Thyroid gland (tissue), 4 donors: ENCODE results near the gene COL13A1. TPM values are rescaled to one million over a fixed set of nuclear protein-coding genes. Genes with fewer than 3 reads are reported as not detected.

Source experiments
- DNase-seq, 2 donors: peaks; one replicate each; pipeline ENCODE4 v3.0.0-alpha.2; 2019
- H3K27ac ChIP-seq, 3 donors: fragments of 200-600 bp; sonication (generic); 1 replicate in 2 of 3; 2 replicates in 1 of 3; pipeline ENCODE4 v1.5.1; 2016 to 2019; ENCODE audit warnings: mild to moderate bottlenecking in 1 of 3, moderate library complexity in 1 of 3
- H3K27me3 ChIP-seq: fragments of 200-600 bp; sonication (generic); one replicate; pipeline ENCODE4 v1.5.1; 2019
- H3K36me3 ChIP-seq, 2 donors: fragments of 200-600 bp; sonication (generic); one replicate each; pipeline ENCODE4 v1.5.1; 2016 to 2019
- H3K4me1 ChIP-seq, 2 donors: fragments of 200-600 bp; sonication (generic); one replicate each; pipeline ENCODE4 v1.5.1; 2017 to 2019
- H3K4me3 ChIP-seq, 3 donors: fragments of 200-600 bp; sonication (generic); replicated peaks in 1 of 3; 1 replicate in 2 of 3; 2 replicates in 1 of 3; pipeline ENCODE4 v1.5.1; 2016; ENCODE audit warnings: mild to moderate bottlenecking in 1 of 3
- H3K9me3 ChIP-seq: fragments of 200-600 bp; sonication (generic); one replicate; pipeline ENCODE4 v1.5.1; 2017
- POLR2A ChIP-seq, 2 donors: fragments of 450-650 bp; IDR thresholded peaks; one replicate each; pipeline ENCODE4 v1.6.1; 2017; ENCODE audit warnings: antibody characterized with exemption in 2 of 2, mild to moderate bottlenecking in 2 of 2, moderate library complexity in 1 of 2
- WGBS, 2 donors: methylation state at CpG; one replicate each; pipeline ENCODE4 v1.1.5; 2017; 5-methylcytosine and 5-hydroxymethylcytosine counted together
- intact Hi-C: fragments of 100-400 bp; cut with DNase I; formaldehyde crosslinking; loops from one replicate; pipeline ENCODE4 v1.15.1; 2023
- total RNA-seq, 4 donors: library from RNA; depleted of rRNA; stranded (reverse); fragments of >200 nt; gene quantifications; one replicate each; pipeline ENCODE4 v1.2.3, GENCODE V29; 2016
- TF ChIP-seq, protein P1 (sequence below), 6 experiments: fragments of 200-600 bp in 3 of 6; fragments of 450-650 bp in 3 of 6; sonication (generic) in 3 of 6; IDR thresholded peaks; one replicate each; pipeline ENCODE4 v1.5.1; 2016 to 2019; ENCODE audit warnings: antibody characterized with exemption in 6 of 6, mild to moderate bottlenecking in 2 of 6, inconsistent platforms in 1 of 6, moderate library complexity in 1 of 6

COL13A1 gene
- total RNA-seq, 4 donors from 2014 or later, result 0.22 to 2.4 (median 0.41) TPM

DNA sequence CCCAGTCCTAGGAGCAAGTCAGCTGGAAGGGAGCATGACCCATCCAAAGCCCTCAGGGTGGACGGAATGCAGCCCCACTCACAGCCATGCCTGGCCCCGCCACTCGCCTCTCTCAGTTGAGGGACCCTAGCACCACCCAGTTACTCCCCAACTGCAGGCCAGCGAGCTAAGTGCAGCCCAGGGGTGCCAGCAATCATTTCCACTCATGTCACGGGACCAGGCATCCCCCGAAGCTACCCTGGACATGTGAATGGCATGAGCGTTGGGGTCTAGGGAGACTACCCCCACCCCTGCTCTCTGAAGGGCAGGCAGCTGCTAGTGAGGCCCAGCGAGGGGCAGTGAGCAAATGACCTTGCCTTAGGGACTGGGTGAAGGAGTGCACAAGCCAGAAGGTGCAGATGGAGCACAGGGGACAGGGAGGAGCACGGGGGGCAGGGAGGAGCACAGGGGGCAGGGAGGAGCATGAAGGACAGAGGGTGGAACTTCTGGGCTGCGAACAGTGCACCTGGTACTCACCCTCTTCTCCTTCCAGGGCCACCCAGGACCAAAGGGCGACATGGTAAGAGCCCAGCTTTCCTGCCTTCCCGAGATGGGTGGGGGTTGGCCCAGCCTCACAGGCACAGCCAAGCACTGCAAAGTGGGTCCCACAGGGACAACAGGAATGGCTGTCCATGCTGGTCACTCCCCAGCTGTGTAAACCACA lies 87.3 kb downstream of the COL13A1 start:
- no peak for DNase-seq
- WGBS, 2 donors, result 84 to 90% methylated on average over 11 of the region's 12 CpGs
- Histone ChIP-seq H3K4me3 (no peak overlapping the region), H3K9me3 (no peaks in the 10 kb centered on the region), H3K27ac (no peak overlapping the region), H3K36me3 (no peaks in the 10 kb centered on the region), H3K4me1 (peaks cover 6 to 22% of the 10 kb centered on the region in 2 donors), H3K27me3 (no peaks in the 10 kb centered on the region)
- no peak for TF ChIP-seq POLR2A (IDR thresholded peaks at IDR 0.05)
- TF ChIP-seq, protein P1, sequence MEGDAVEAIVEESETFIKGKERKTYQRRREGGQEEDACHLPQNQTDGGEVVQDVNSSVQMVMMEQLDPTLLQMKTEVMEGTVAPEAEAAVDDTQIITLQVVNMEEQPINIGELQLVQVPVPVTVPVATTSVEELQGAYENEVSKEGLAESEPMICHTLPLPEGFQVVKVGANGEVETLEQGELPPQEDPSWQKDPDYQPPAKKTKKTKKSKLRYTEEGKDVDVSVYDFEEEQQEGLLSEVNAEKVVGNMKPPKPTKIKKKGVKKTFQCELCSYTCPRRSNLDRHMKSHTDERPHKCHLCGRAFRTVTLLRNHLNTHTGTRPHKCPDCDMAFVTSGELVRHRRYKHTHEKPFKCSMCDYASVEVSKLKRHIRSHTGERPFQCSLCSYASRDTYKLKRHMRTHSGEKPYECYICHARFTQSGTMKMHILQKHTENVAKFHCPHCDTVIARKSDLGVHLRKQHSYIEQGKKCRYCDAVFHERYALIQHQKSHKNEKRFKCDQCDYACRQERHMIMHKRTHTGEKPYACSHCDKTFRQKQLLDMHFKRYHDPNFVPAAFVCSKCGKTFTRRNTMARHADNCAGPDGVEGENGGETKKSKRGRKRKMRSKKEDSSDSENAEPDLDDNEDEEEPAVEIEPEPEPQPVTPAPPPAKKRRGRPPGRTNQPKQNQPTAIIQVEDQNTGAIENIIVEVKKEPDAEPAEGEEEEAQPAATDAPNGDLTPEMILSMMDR (IDR thresholded peaks at IDR 0.05), result no peak
- intact Hi-C loops, result no loop called here

DNA sequence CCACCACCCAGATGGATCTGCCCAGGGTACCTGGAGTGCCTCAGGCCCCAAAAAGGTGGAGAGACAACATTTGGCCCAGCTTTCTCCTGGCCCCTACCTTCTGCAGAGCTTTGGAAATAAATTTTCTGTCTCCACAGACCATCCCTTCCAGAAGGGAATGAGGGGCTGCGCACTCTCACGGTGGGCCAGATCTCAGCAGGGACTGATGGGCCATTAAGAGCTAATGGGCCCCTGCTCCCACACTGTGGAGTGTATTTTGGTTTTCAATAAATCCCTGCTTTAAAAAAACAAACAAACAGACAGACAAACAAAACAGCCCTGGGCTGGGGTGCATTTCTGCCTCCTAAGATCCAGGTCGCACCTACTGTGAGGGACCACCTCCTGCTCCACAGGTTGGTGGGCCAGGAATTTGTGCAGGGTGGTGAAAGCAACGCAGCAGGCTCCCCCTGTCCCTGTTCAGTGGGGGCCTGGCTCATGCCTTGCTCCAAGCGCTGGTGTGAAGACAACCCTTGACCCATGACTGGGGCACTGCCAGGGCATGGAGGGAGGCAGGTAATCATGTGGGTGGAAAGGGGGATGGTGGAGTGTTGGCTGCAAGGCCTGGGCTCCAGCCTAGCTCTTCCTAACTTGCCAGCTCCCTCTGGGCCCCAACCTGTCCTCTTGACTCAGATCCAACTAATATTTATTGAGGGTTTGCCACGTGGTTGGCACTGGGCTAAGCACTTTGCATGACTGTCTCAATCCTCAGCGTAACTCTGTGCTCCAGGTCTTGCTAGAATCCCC lies 88.5 kb downstream of the COL13A1 start:
- intact Hi-C loops, result no loop called here
- no peaks in the 10 kb centered on the region for H3K9me3 ChIP-seq
- TF ChIP-seq, protein P1 (IDR thresholded peaks at IDR 0.05), result no peak
- H3K27me3 ChIP-seq, result no peaks in the 10 kb centered on the region
- peak; percentile 67 to 79 for DNase-seq
- no peak overlapping the region for H3K4me3 ChIP-seq
- peaks cover 6 to 22% of the 10 kb centered on the region in 2 donors for H3K4me1 ChIP-seq
- H3K27ac ChIP-seq, result peak overlapping the region; percentile 24 to 47 (median 28)
- 54 to 56% methylated on average over 7 of the region's 7 CpGs for WGBS, 2 donors
- H3K36me3 ChIP-seq, result no peaks in the 10 kb centered on the region

DNA sequence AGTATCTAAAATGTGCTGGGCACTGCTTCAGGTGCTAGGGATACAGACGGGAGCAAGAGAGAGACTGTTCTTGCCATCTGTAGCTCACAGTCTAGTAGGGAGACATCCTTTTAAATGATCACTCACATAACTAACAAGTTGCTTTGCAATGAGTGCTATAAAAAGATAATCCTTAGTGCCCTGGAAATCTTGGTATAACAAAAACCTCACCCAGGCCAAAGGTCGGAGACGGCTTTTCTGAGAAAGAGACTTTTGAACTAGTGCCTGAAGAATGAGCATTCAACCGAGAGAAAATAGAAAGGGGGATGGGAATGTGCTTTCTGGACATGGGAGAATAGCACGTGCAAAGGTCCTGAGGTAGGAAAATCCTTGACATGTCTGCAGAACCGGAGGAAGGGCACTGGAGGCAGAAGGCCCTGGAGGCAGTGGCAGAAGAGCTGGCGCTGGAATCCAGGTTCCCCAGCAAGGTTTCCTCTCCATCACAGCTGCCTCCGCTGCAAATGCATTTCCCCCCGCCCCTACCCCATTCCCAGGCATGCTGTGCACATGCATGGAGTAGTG lies 89.4 kb downstream of the COL13A1 start:
- Histone ChIP-seq H3K27me3 (no peaks in the 10 kb centered on the region), H3K27ac (peak overlapping the region in 2 of 3 donors; percentile 24 to 28), H3K4me1 (peaks cover 6 to 19% of the 10 kb centered on the region in 2 donors), H3K9me3 (no peaks in the 10 kb centered on the region), H3K4me3 (no peak overlapping the region), H3K36me3 (no peaks in the 10 kb centered on the region)
- 92 to 95% methylated on average over 9 of the region's 9 CpGs for WGBS, 2 donors
- intact Hi-C loops, result no loop called here
- TF ChIP-seq POLR2A (IDR thresholded peaks at IDR 0.05), result no peak
- TF ChIP-seq, protein P1 (IDR thresholded peaks at IDR 0.05), result no peak
- DNase-seq, result no peak

DNA sequence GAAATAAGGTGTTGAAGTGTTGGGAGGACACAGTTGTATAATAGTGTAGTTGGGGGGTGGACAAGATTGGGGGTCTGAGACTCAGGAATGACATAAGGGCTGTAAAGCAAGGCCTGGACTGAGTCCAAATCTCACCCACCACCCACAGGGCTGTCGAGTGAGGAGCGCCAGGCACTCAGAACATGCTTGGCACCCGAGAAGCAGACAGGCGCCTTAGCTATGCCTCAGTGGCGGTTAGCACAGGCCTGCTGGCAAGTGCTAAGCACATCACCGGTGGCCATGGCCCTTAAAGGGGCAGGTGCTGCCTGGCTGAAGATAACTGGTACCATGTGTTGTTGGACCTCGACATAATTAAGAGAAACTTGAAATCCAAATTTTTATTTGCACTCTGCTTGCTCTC lies 90.7 kb downstream of the COL13A1 start:
- H3K27me3 ChIP-seq, result no peaks in the 10 kb centered on the region
- H3K36me3 ChIP-seq, result no peaks in the 10 kb centered on the region
- no peak overlapping the region for H3K27ac ChIP-seq
- no peaks in the 10 kb centered on the region for H3K9me3 ChIP-seq
- peak; percentile 48 to 59 for DNase-seq
- H3K4me1 ChIP-seq, result peaks cover 6 to 29% of the 10 kb centered on the region in 2 donors
- intact Hi-C loops, result no loop called here
- TF ChIP-seq POLR2A (IDR thresholded peaks at IDR 0.05), result no peak
- TF ChIP-seq, protein P1 (IDR thresholded peaks at IDR 0.05), result no peak
- 47 to 53% methylated on average over 7 of the region's 7 CpGs for WGBS, 2 donors
- no peak overlapping the region for H3K4me3 ChIP-seq

DNA sequence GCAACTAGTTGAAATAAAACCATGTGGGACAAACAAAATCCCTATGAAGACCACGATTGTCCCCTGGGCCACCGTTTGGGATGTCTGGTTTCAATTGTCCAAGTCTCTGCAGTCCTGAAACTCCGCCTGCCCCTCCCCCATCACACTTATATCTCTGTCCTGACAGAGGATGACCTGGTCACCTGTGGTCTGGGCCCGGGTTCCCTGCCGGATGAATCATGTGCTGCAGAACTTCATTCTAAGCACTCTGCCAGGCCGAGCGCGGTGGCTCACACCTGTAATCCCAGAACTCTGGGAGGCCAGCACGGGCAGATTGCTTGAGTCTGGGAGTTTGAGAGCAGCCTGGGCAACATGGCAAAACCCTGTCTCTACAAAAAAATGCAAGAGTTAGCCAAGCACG lies 91.1 kb downstream of the COL13A1 start:
- no peak for DNase-seq
- H3K27ac ChIP-seq, result no peak overlapping the region
- no peaks in the 10 kb centered on the region for H3K27me3 ChIP-seq
- no peak for TF ChIP-seq POLR2A (IDR thresholded peaks at IDR 0.05)
- intact Hi-C loops, result no loop called here
- WGBS, 2 donors, result 81 to 84% methylated on average over 7 to 10 of the region's 10 CpGs
- no peaks in the 10 kb centered on the region for H3K36me3 ChIP-seq
- no peak overlapping the region for H3K4me3 ChIP-seq
- H3K9me3 ChIP-seq, result no peaks in the 10 kb centered on the region
- H3K4me1 ChIP-seq, result peaks cover 6 to 34% of the 10 kb centered on the region in 2 donors
